ENCODE results near the gene TMEM232. TPM values are rescaled to one million over a fixed set of nuclear protein-coding genes. Genes with fewer than 3 reads are reported as not detected.

Gene TMEM232
- total RNA-seq, 1 donor from 2014 or later = 0.79 TPM

DNA sequence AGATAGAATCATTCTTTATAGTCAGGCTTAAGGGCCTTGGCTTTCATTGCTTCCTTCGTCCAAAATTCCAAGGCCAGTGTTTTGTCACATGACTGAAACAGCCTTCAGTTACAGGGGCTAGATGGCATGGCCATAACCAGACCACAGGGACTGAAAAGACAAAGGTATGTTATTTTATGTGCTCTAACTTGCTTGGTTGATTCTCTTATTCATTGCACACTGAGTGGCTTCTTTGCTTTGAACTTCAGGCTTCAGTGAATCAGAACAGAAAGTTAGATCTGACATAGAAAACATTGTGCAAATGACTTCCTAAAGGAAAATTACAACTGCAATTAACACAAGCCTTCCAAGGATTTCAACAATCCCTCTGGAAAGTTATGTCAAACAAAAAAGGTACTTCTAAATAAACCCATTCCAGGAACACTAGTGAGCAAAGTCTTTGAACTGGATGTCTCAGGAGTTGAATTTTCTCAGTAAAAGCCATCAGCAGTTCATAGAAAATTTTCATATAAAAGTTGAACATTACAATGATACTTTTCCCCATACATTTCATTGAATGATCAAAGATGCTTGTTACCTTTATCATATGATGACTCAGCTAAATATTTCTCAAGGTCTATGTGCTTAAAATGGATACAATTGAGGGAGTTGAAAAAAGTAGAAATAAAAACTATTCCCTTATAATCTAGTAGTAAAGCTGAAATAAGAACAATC lies 355.3 kb downstream of the TMEM232 start:
- DNase-seq (ENCODE audit: low read depth) (no peak), FAIRE-seq (no peak)
- no peaks in the 10 kb centered on the region for H3K36me3 ChIP-seq (ENCODE audit: control insufficient read depth, insufficient read depth, low read length)
- no peak for TF ChIP-seq CTCF (IDR thresholded peaks at IDR 0.05; ENCODE audit: insufficient read depth, low read length, severe bottlenecking)
- no peak overlapping the region for H3K4me3 ChIP-seq (ENCODE audit: low read depth, low read length)
- H3K27me3 ChIP-seq (ENCODE audit: control insufficient read depth, insufficient read depth, low read length) = no peaks in the 10 kb centered on the region

Other genes with a start within 250 kb of the TMEM232 start
- gene SLC25A46, start 12.3 kb upstream of the TMEM232 start, total RNA-seq = 40.8 and 43.1 TPM in 2 replicates